Natural killer cell (primary cell): ENCODE measurements around the gene CASTOR1. TPM values are rescaled to one million over a fixed set of nuclear protein-coding genes. Genes with fewer than 3 reads are reported as not detected.

ENCODE experiments used
- ATAC-seq, 3 donors: fragments of 150-1000 bp in 2 of 3; fragments of 200-7000 bp in 1 of 3; cut with Tn5 transposase; 1 replicate in 1 of 3; 2 replicates in 2 of 3; pipeline ENCODE4 v1.10.0; 2021; ENCODE audit warnings: mild to moderate bottlenecking in 2 of 3, moderate library complexity in 2 of 3
- DNase-seq, 2 donors: peaks; one replicate each; pipeline versions ENCODE4 v3.0.0 to v3.0.0-alpha.2; 2013 to 2021; ENCODE audit warnings: mixed read lengths in 1 of 2
- H3K27ac ChIP-seq: one replicate; pipeline ENCODE4 v1.5.1; 2013; ENCODE audit warnings: mild to moderate bottlenecking, low read length
- H3K27me3 ChIP-seq: one replicate; pipeline ENCODE4 v1.6.1; 2013; ENCODE audit warnings: low read length; ENCODE audit not compliant: control insufficient read depth, insufficient read depth
- H3K36me3 ChIP-seq: one replicate; pipeline ENCODE4 v1.6.1; 2013; ENCODE audit warnings: low read length; ENCODE audit not compliant: control insufficient read depth, insufficient read depth
- H3K4me1 ChIP-seq: one replicate; pipeline ENCODE4 v1.6.1; 2013; ENCODE audit warnings: low read length; ENCODE audit not compliant: control insufficient read depth, insufficient read depth
- H3K4me3 ChIP-seq: one replicate; pipeline ENCODE4 v1.5.1; 2013; ENCODE audit warnings: low read length
- H3K9me3 ChIP-seq: one replicate; pipeline ENCODE4 v1.6.1; 2013; ENCODE audit warnings: low read length; ENCODE audit not compliant: control insufficient read depth, insufficient read depth
- H3K27ac Mint-ChIP-seq, 2 donors: one replicate each; pipeline ENCODE4 v1.8.0; 2022; ENCODE audit warnings: mild to moderate bottlenecking in 2 of 2, mixed read lengths in 2 of 2, moderate library complexity in 1 of 2
- H3K27me3 Mint-ChIP-seq, 2 donors: one replicate each; pipeline ENCODE4 v1.8.0; 2022; ENCODE audit warnings: low read depth in 2 of 2, mixed read lengths in 2 of 2
- H3K36me3 Mint-ChIP-seq: one replicate; pipeline ENCODE4 v1.8.0; 2022; ENCODE audit warnings: mixed read lengths
- H3K4me1 Mint-ChIP-seq, 2 donors: one replicate each; pipeline ENCODE4 v1.8.0; 2022; ENCODE audit warnings: mixed read lengths in 2 of 2
- H3K4me3 Mint-ChIP-seq: one replicate; pipeline ENCODE4 v1.8.0; 2022; ENCODE audit warnings: mild to moderate bottlenecking, moderate library complexity, mixed read lengths
- H3K9me3 Mint-ChIP-seq, 2 donors: one replicate each; pipeline ENCODE4 v1.8.0; 2022; ENCODE audit warnings: mixed read lengths in 2 of 2
- CTCF ChIP-seq: fragments of 200-600 bp; IDR thresholded peaks from one replicate; pipeline ENCODE4 v1.8.0; 2022; ENCODE audit warnings: antibody characterized with exemption
- WGBS: methylation state at CpG from one replicate; pipeline ENCODE4 v1.1.7; 2013; ENCODE audit warnings: missing lambda C conversion rate; ENCODE audit not compliant: insufficient coverage; 5-methylcytosine and 5-hydroxymethylcytosine counted together
- intact Hi-C: fragments of 100-400 bp; cut with micrococcal nuclease; formaldehyde crosslinking; loops from one replicate; pipeline ENCODE4 v1.14.2; 2022
- total RNA-seq, 4 donors: library from RNA; stranded (reverse); fragments of 120-200 nt in 1 of 4; gene quantifications; one replicate each; pipeline versions ENCODE4 v1.2.3 to v1.2.4, GENCODE V29; 2013 to 2022

CASTOR1 gene
- total RNA-seq, 3 donors from 2014 or later (not counting 1 experiment from before 2014, with no cell fraction given): 7.0 to 11.9 (median 8.8) TPM

GRCh38 chr22:30279046-30279788, 10.1 kb downstream of the CASTOR1 start:
- no peak overlapping the region for H3K27ac Mint-ChIP-seq
- Histone ChIP-seq H3K4me3 (no peak overlapping the region), H3K27ac (no peak overlapping the region), H3K36me3 (no peaks in the 10 kb centered on the region), H3K4me1 (peaks cover 37% of the 10 kb centered on the region), H3K27me3 (no peaks in the 10 kb centered on the region), H3K9me3 (no peaks in the 10 kb centered on the region)
- TF ChIP-seq CTCF: no peak
- peaks cover 22 to 24% of the 10 kb centered on the region in 2 donors for H3K27me3 Mint-ChIP-seq
- H3K4me1 Mint-ChIP-seq: peaks cover 23 to 35% of the 10 kb centered on the region in 2 donors
- H3K36me3 Mint-ChIP-seq: no peaks in the 10 kb centered on the region
- no peak overlapping the region for H3K4me3 Mint-ChIP-seq
- DNase-seq: no peak
- WGBS: 58% methylated on average over 16 of the region's 16 CpGs
- peak in 2 of 3 donors; percentile 26 to 61 for ATAC-seq
- intact Hi-C loops: no loop called here
- no peaks in the 10 kb centered on the region for H3K9me3 Mint-ChIP-seq

DNA sequence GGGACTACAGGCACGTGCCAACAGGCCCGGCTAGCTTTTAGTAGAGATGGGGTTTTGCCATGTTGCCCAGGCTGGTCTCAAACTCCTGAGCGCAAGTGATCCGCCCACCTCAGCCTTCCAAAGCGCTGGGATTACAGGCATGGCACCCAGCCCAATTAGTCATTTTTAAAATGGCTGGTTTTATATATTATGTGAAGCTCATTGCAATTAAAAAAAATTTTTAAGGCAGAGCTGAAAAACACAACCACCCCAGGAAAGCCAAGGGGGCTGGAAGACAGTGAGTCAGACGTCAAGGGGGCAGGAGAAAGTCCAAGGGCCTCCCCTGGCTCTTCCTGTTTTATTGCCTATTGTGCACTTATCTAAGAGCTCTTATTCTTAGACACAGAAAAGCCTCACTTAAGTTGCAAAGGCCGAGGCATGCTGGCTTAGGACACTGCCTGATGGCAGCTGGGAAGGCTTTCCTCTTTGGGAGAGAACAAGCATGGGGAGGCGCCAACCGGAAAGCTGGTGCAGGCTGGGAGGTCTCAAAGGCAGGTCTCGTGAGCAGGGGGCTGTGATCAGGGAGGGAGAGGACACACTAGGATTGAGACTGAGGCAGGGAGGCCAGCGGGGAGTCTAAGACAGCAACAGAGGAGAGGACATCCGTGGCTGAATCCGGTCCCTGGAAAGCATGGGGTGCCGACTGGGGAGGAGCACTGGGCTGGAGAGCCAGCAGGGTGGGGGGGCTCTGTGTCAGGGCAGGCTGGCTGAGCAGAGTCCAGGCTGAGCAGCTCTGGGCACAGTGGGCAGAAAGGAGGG, 11.6 kb downstream of the CASTOR1 start:
- TF ChIP-seq CTCF: no peak
- intact Hi-C loops: no loop called here
- Histone ChIP-seq H3K36me3 (no peaks in the 10 kb centered on the region), H3K4me1 (peaks cover 37% of the 10 kb centered on the region), H3K27ac (no peak overlapping the region), H3K27me3 (no peaks in the 10 kb centered on the region), H3K9me3 (no peaks in the 10 kb centered on the region), H3K4me3 (no peak overlapping the region)
- no peaks in the 10 kb centered on the region for H3K36me3 Mint-ChIP-seq
- 73% methylated on average over 14 of the region's 14 CpGs for WGBS
- peak overlapping the region in 1 of 2 donors; percentile 7 for H3K27ac Mint-ChIP-seq
- H3K9me3 Mint-ChIP-seq: no peaks in the 10 kb centered on the region
- H3K4me3 Mint-ChIP-seq: no peak overlapping the region
- H3K4me1 Mint-ChIP-seq: peaks cover 23 to 40% of the 10 kb centered on the region in 2 donors
- peaks cover 22 to 24% of the 10 kb centered on the region in 2 donors for H3K27me3 Mint-ChIP-seq
- DNase-seq: no peak
- ATAC-seq: no peak

DNA sequence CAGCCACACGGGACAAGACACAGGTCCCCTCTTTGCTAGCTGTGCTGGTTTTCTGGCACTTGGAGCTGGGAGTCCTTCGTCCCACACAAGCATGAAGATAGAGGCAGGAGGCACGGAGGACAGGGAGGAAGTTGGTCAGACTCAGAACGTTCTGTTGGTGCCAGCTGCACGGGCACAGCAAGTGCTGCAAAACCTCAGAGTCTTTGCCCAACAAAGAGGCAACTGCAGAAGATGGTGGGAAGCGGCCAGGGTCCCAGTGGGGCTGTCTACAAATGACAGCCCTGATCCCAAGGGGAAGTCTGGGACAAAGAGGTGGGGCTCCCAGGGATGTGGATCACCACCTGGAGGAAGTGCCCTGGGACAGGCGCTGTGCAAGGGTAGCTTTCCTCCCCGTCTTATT, 13.3 kb downstream of the CASTOR1 start:
- Histone ChIP-seq H3K27me3 (no peaks in the 10 kb centered on the region), H3K27ac (no peak overlapping the region), H3K4me1 (peaks cover 30% of the 10 kb centered on the region), H3K4me3 (no peak overlapping the region), H3K36me3 (no peaks in the 10 kb centered on the region), H3K9me3 (no peaks in the 10 kb centered on the region)
- Mint-ChIP-seq H3K4me1 (peaks cover 23 to 45% of the 10 kb centered on the region in 2 donors), H3K27ac (peak overlapping the region in 1 of 2 donors; percentile 76), H3K27me3 (peaks cover 22 to 24% of the 10 kb centered on the region in 2 donors), H3K4me3 (no peak overlapping the region), H3K9me3 (no peaks in the 10 kb centered on the region), H3K36me3 (no peaks in the 10 kb centered on the region)
- no peak for TF ChIP-seq CTCF
- ATAC-seq (no peak), DNase-seq (no peak)
- intact Hi-C loops: no loop called here
- 24% methylated on average over 8 of the region's 8 CpGs for WGBS
